ENCODE data around the gene FAM219B.
"Not testable (repeated sequence)": the region's sequence is repeated elsewhere in the genome, so short reads cannot be mapped to it uniquely, and the experiment has no call there.

The FAM219B gene, protein sequence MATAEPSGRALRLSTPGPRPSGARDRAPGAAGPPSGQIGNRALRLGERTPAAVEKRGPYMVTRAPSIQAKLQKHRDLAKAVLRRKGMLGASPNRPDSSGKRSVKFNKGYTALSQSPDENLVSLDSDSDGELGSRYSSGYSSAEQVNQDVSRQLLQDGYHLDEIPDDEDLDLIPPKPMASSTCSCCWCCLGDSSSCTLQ

GRCh38 chr15:74906450-74907162, at the start of gene FAM219B:
Gene FAM219B (minus strand): TSS chr15:74906851. CDS start chr15:74906800, 51 bp downstream.
- DNase-seq: peak; percentile 30

- DNase-seq: no peak
Measured at GRCh38 chr15:74955796-74956647, 49.4 kb upstream of the FAM219B start.

GRCh38 chr15:74955017-74955416, 48.4 kb upstream of the FAM219B start:
- DNase-seq: no peak

GRCh38 chr15:74954515-74954914, 47.9 kb upstream of the FAM219B start:
- no peak for DNase-seq

GRCh38 chr15:74951006-74951405, 44.4 kb upstream of the FAM219B start:
- no peak for DNase-seq

DNA sequence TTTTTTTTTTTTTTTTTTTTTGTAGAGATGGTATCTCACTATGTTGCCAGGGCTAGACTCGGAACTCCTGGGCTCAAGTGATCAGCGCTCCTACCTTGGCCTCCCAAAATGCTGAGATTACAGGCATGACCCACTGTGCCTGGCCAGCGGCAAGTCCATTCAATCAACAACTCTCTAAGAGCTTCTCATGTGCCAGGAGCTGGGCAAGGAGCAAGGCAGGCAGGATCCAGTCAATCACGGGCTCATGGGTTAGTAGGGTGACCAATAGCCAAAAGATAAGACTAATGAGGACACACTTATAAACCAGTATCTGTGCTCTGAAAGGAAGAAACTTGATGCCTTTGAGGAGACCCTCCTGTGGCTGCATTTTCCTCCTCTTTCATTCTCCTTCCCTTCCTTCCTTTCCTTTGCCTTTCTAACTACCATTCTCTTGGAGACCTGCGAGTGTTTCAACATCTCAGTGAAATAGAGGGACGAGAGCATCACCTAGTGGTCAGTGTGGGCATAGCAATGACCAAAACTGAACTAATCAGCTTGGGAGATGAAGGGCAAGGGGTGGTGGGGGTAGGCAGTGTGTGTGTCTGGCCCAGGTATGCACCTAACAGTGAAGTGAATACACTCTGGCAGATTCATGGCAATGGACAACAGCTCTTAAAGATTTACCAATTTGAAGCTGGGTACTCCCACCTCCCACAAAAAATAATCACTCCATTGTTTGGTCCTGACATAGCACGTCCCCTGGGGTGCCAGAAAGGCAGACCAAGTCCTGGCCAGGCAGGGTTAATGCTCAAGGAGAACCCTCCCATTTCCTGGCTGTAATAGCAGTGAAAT, 43.6 kb upstream of the FAM219B start:
- DNase-seq: no peak

DNA sequence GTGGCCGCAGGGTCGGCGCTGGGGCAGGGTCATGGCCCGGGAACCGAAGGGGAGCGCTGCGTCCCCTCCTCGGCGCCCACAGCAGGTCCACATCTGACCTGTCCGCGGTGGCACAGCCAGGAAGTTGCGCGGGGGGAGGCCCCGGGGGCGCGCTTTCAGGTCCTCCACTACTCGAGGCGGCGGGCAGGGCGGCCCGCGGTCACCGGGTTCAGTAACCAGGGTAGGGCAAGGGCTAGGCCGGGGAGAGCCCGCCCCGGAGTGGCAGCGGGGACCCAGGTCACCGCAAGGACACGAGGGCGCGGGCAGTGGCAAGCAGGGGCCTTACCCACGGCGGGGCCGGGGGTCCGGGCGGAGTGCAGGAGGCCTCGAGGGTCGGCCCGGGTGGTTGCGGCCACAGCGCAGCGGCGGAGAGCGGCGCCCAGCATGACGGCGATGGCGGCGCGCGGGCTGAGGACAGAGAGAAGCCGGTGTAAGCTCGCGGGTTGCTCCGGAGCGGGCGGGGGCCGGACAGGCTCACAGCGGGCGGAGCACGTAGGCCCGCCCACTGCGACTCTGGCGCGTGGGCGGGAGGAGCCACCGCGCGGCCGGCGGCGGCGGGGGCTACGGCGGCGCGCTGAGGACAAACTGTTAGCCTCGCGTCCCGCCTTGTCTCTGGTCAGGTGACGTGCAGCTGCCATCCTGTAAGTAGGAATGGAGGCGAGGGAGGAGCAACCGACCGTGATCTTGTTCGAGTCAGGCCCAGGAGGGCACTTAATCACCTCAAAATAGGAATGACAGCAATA, 31.1 kb upstream of the FAM219B start, which contains the start of gene COX5A:
TSS of gene COX5A (minus strand) at position 484 of the 782 bp plus-strand sequence. CDS start at position 425, 59 bp downstream.
- DNase-seq: peak; percentile 83

GRCh38 chr15:74937272-74937589, 30.6 kb upstream of the FAM219B start:
- no peak for DNase-seq

DNA sequence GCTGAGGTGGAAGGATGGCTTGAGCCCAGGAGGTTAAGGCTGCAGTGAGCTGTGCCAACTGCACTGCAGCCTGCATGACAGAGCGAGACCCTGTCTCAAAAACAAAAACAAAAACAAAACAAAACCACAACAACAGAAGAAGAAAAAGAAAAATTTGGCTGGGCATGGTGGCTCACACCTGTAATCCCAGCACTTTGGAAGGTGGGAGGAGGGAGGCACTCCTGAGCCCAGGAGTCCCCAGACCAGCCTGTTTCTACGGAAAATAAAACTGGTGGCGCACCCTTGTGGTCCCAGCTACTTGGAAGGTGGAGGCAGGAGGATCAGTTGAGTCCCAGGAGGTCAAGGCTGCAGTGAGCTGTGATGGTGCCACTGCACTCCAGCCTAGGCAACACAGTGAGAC, 28.5 kb upstream of the FAM219B start:
- not testable (repeated sequence) for DNase-seq

DNA sequence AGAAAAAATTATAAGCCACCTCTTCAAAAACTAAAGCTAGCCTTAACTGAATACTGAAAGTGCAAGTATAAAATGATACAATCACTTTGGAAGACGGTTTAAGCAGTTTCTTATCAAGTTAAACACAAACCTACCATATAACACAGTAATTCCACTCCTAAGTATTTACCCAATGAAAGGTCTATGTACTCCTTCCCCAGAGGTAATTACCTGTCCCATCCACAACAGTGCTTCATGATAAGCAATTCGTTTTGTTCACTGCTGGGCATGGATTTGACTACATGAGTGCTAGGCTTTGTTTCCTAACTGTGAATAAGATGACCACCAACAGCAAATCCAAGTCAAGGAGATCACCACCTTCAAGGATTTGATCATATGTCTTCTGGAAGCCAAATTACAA, 26.9 kb upstream of the FAM219B start:
- no peak for DNase-seq

DNA sequence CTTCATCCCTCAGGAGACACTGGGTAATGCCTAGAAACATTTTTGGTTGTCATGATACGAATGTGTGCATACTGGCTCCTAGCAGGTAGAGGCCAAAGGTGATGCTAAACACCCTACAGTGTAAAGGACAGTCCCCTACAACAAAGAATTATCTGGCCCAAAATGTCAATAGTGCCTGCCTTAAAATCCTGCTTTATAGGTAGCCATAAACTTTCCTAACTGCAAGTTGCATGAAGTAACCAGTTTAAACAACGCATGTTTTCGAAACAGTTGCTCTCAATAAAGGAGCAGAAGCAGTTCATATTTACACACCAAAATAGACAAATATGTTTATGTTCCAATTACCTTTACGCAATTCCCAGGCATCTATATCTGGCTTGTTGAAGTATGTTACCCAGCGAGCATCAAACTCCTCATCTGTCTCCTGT, 22.1 kb upstream of the FAM219B start:
- DNase-seq: no peak

- no peak for DNase-seq
Measured at GRCh38 chr15:74924525-74924924, 17.9 kb upstream of the FAM219B start.

DNA sequence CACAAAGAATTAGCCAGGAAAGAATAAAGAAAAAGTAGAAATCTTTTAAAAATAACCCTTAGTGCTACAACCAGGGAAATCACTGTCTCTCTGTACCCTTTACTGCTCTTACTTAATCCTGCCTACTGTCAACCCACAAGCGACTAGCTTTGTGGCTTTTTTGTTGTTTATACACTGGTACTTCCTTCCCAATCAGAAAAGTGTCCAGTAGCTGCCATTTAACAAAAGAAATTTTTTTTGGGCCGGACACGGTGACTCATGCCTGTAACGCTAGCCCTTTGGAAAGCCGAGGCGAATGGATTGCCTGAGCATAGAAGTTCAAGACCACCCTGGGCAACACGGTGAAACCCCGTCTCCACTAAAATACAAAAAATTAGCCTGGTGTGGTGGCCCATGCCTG, 13.8 kb upstream of the FAM219B start:
- no peak for DNase-seq

- DNase-seq: no peak
Measured at GRCh38 chr15:74917676-74918075, 11.0 kb upstream of the FAM219B start.

GRCh38 chr15:74913799-74914198, 7.1 kb upstream of the FAM219B start:
- not testable (repeated sequence) for DNase-seq

GRCh38 chr15:74913041-74913440, 6.4 kb upstream of the FAM219B start:
- no peak for DNase-seq

DNA sequence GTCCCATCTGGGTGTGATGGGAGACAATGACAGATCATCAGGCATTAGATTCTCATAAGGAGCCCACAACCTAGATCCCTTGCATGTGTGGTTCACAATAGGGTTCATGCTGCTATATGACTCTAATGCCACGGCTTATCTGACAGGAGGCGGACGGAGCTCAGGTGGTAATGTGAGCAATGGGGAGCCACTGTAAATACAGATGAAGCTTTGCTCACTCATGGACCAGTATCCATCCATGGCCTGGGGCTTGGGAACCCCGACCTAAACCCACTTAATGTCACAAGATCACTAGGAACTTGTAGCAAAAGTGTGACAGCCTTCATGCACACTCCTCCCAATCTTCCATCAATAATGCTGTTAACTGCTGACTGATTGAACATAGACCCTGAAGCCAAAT, 2.0 kb upstream of the FAM219B start:
- no peak for DNase-seq

- no peak for DNase-seq
Measured at GRCh38 chr15:74907163-74907870, 666 bp upstream of the FAM219B start.

- no peak for DNase-seq
Measured at GRCh38 chr15:74906067-74906449, 593 bp downstream of the FAM219B start.

DNA sequence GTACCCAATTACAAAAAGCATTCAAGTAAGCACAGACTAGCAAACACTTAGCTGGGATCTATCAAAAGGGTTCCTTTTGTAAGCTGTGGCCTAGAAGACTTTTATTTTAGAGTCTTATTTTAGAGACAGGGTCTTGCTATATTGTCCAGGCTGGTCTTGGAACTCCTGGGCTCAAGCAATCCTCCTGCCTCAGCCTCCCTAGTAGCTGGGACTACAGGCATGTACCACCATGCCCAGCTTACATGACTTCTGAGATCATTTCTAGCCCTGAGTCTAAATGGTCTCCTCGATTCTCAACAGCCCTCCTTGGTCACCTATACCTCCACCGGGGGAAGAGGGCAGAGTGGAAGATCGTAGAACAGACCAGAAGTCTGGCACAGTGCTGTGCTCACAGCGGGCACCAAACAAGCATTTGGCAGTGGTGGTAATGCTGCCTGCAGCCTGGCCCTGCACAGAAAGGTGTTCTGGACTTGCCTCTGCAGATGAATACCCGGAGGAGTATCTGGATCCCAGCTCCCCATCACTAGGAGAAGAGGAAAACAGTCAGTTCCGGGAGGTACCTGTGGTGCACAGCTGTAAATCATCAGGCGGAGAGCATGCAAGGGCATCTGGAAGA, 2.4 kb downstream of the FAM219B start:
- DNase-seq: no peak

GRCh38 chr15:74903676-74904075, 3.0 kb downstream of the FAM219B start:
- DNase-seq: no peak
